Karpas-422 (cell line): ENCODE results near the gene TP53BP1. TPM values are rescaled to one million over a fixed set of nuclear protein-coding genes. Genes with fewer than 3 reads are reported as not detected.

Experiments
- DNase-seq: peaks from one replicate; pipeline ENCODE4 v3.0.0-alpha.2; 2015
- H2AFZ ChIP-seq: fragments of 200-600 bp; sonication (generic); 2 replicates; pipeline ENCODE4 v1.6.1; 2014; ENCODE audit warnings: antibody characterized with exemption, low read length, mixed read lengths
- H3K27ac ChIP-seq: fragments of 200-600 bp; sonication (generic); 2 replicates; pipeline ENCODE4 v1.5.1; 2014; ENCODE audit warnings: mild to moderate bottlenecking, low read length, moderate library complexity
- H3K27me3 ChIP-seq: fragments of 200-600 bp; sonication (generic); 2 replicates; pipeline ENCODE4 v1.6.1; 2014; ENCODE audit warnings: low read length, mixed read lengths
- H3K36me3 ChIP-seq: fragments of 200-600 bp; sonication (generic); 2 replicates; pipeline ENCODE4 v1.6.1; 2014; ENCODE audit warnings: low read length, mixed read lengths; ENCODE audit not compliant: insufficient read depth
- H3K4me1 ChIP-seq: fragments of 200-600 bp; sonication (generic); 2 replicates; pipeline ENCODE4 v1.6.1; 2014; ENCODE audit warnings: mild to moderate bottlenecking, low read length, mixed read lengths
- H3K4me2 ChIP-seq: fragments of 200-600 bp; sonication (generic); 2 replicates; pipeline ENCODE4 v1.6.1; 2014; ENCODE audit warnings: low read length, low read depth, mild to moderate bottlenecking; ENCODE audit not compliant: poor library complexity, severe bottlenecking
- H3K4me3 ChIP-seq: fragments of 200-600 bp; sonication (generic); 2 replicates; pipeline ENCODE4 v1.5.1; 2014; ENCODE audit warnings: mild to moderate bottlenecking, antibody characterized with exemption, low read length, mixed read lengths
- H3K79me2 ChIP-seq: fragments of 200-600 bp; sonication (generic); 2 replicates; pipeline ENCODE4 v1.6.1; 2014; ENCODE audit warnings: mild to moderate bottlenecking, low read length, mixed read lengths
- H3K9ac ChIP-seq: fragments of 200-600 bp; sonication (generic); 2 replicates; pipeline ENCODE4 v1.6.0; 2014; ENCODE audit warnings: low read length
- H3K9me2 ChIP-seq: fragments of 200-600 bp; sonication (generic), shearing (Covaris generic); replicated peaks from 2 replicates; pipeline ENCODE4 v1.6.0; 2014; ENCODE audit warnings: mild to moderate bottlenecking, low read length, moderate library complexity; ENCODE audit not compliant: insufficient read depth
- H3K9me3 ChIP-seq: fragments of 300-700, 200-600 bp; sonication (generic); 2 replicates; pipeline ENCODE4 v1.6.1; 2014; ENCODE audit warnings: low read length, mixed read lengths
- H4K20me1 ChIP-seq: fragments of 200-600 bp; sonication (generic); 2 replicates; pipeline ENCODE4 v1.6.1; 2014; ENCODE audit warnings: mild to moderate bottlenecking, antibody characterized with exemption, low read length, low read depth; ENCODE audit not compliant: insufficient read depth
- total RNA-seq: library from RNA; depleted of rRNA; stranded (reverse); fragments of >200 nt; shearing (Covaris generic); gene quantifications from 2 replicates; pipeline ENCODE4 v1.2.3, GENCODE V29; 2014; ENCODE audit warnings: low replicate concordance; rRNA removed

TP53BP1 gene
- total RNA-seq, 1 experiment from 2014 or later, result 62.7 TPM

- no peaks in the 10 kb centered on the region for H3K27me3 ChIP-seq
- H3K9ac ChIP-seq, result no peak overlapping the region
- no peaks in the 10 kb centered on the region for H3K9me2 ChIP-seq
- H3K36me3 ChIP-seq, result peaks cover 82% of the 10 kb centered on the region
- H3K4me1 ChIP-seq, result no peaks in the 10 kb centered on the region
- H3K27ac ChIP-seq, result no peak overlapping the region
- H3K9me3 ChIP-seq, result peaks cover 53% of the 10 kb centered on the region
- no peak overlapping the region for H2AFZ ChIP-seq
- no peak for DNase-seq
- H4K20me1 ChIP-seq, result no peaks in the 10 kb centered on the region
- no peak overlapping the region for H3K4me2 ChIP-seq
- peaks cover 28% of the 10 kb centered on the region for H3K79me2 ChIP-seq
- H3K4me3 ChIP-seq, result no peak overlapping the region
These were observed 131.5 kb downstream of the TP53BP1 start for GRCh38 chr15:43361313-43361903.

GRCh38 chr15:43360821-43361220 lies 132.1 kb downstream of the TP53BP1 start:
- Histone ChIP-seq H3K27me3 (no peaks in the 10 kb centered on the region), H4K20me1 (no peaks in the 10 kb centered on the region), H3K27ac (no peak overlapping the region), H3K4me3 (no peak overlapping the region), H2AFZ (no peak overlapping the region), H3K79me2 (peaks cover 24% of the 10 kb centered on the region), H3K9me3 (peaks cover 52% of the 10 kb centered on the region), H3K4me2 (no peak overlapping the region), H3K4me1 (no peaks in the 10 kb centered on the region), H3K9ac (no peak overlapping the region), H3K9me2 (no peaks in the 10 kb centered on the region), H3K36me3 (peaks cover 76% of the 10 kb centered on the region)
- DNase-seq, result no peak

Other genes starting within 250 kb of the TP53BP1 start
- gene TGM5, start 226.2 kb downstream of the TP53BP1 start, total RNA-seq, result not detected in 2 replicates
- gene TGM7, start 190.9 kb downstream of the TP53BP1 start, total RNA-seq, result not detected in 2 replicates
- gene LCMT2, start 162.6 kb downstream of the TP53BP1 start, total RNA-seq, result 10.0 and 11.1 TPM in 2 replicates
- gene ZSCAN29, start 122.1 kb downstream of the TP53BP1 start, total RNA-seq, result 43.3 and 98.2 TPM in 2 replicates
- 16.4 and 35.0 TPM in 2 replicates for gene TUBGCP4, start 122.1 kb downstream of the TP53BP1 start, total RNA-seq
- 1.4 and 1.8 TPM in 2 replicates for gene MAP1A, start 24.5 kb upstream of the TP53BP1 start, total RNA-seq
- gene PPIP5K1, start 97.1 kb upstream of the TP53BP1 start, total RNA-seq, result 31.5 and 33.6 TPM in 2 replicates
- not detected in 2 replicates for gene CKMT1B, start 100.9 kb upstream of the TP53BP1 start, total RNA-seq
- gene STRC, start 125.6 kb upstream of the TP53BP1 start, total RNA-seq, result 0.36 and 1.2 TPM in 2 replicates
- 5.1 and 6.0 TPM in 2 replicates for gene CATSPER2, start 155.7 kb upstream of the TP53BP1 start, total RNA-seq
- gene CKMT1A, start 200.7 kb upstream of the TP53BP1 start, total RNA-seq, result not detected in 2 replicates